GM19025 (cell line): Measurements from ENCODE around the gene DLEU7.
A peak's percentile ranks its signal among the peaks of the same experiment; 100 is the strongest.

Experiments
- ATAC-seq: cut with Tn5 transposase; IDR thresholded peaks from one replicate; pipeline ENCODE4 v1.9.1; 2021; ENCODE audit warnings: mild to moderate bottlenecking, low read depth, moderate library complexity; ENCODE audit not compliant: unreplicated experiment

DLEU7 gene

GRCh38 chr13:50844084-50844875, 788 bp upstream of the DLEU7 start:
- ATAC-seq: no peak

- ATAC-seq: no peak
Measured at GRCh38 chr13:50842990-50843256, 569 bp downstream of the DLEU7 start.

- ATAC-seq: no peak
Measured at GRCh38 chr13:50842251-50842989, 1.1 kb downstream of the DLEU7 start.

- ATAC-seq: no peak
Measured at GRCh38 chr13:50841786-50842185, 1.7 kb downstream of the DLEU7 start.

- ATAC-seq: no peak
Measured at GRCh38 chr13:50840284-50840683, 3.2 kb downstream of the DLEU7 start.

GRCh38 chr13:50839828-50840227, 3.7 kb downstream of the DLEU7 start:
- ATAC-seq: no peak

- ATAC-seq: no peak
Measured at GRCh38 chr13:50838701-50839100, 4.8 kb downstream of the DLEU7 start.

GRCh38 chr13:50838031-50838430, 5.5 kb downstream of the DLEU7 start:
- ATAC-seq: no peak

GRCh38 chr13:50831512-50831911, 12.0 kb downstream of the DLEU7 start:
- ATAC-seq: no peak

GRCh38 chr13:50829896-50830295, 13.6 kb downstream of the DLEU7 start:
- ATAC-seq: no peak

GRCh38 chr13:50829226-50829625, 14.3 kb downstream of the DLEU7 start:
- ATAC-seq: no peak

GRCh38 chr13:50826035-50826434, 17.5 kb downstream of the DLEU7 start:
- ATAC-seq: no peak

- no peak for ATAC-seq
Measured at GRCh38 chr13:50812242-50812641, 31.2 kb downstream of the DLEU7 start.

- ATAC-seq: peak; percentile 89
Measured at GRCh38 chr13:50810998-50811397, 32.5 kb downstream of the DLEU7 start.

GRCh38 chr13:50810468-50810867, 33.0 kb downstream of the DLEU7 start:
- ATAC-seq: no peak

GRCh38 chr13:50809133-50810090, 34.1 kb downstream of the DLEU7 start:
- ATAC-seq: no peak

- ATAC-seq: no peak
Measured at GRCh38 chr13:50805805-50806204, 37.7 kb downstream of the DLEU7 start.

- peak; percentile 79 for ATAC-seq
Measured at GRCh38 chr13:50801087-50801931, 42.2 kb downstream of the DLEU7 start.

GRCh38 chr13:50800091-50800739, 43.3 kb downstream of the DLEU7 start:
- ATAC-seq: no peak

- ATAC-seq: no peak
Measured at GRCh38 chr13:50798923-50799322, 44.6 kb downstream of the DLEU7 start.
